ENCODE data around the gene MMP1.

DNA sequence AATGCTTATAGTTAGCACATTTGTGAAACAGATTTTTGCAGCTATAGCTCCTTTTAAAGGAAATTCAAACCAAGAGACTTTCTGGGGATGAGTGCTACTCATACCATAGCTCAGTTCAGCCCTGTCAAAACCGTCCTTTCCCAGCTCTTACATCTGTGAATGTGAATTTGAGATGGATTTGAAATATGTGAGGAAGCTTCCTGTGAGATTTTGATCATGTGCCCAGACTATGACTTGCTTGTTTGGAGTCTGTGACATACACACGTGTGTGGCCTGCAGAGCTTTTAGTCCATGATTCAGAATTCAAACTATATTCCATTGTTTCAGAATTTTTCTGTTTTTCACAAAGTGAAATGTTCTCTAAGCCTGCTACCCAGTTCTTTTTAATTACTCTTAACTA, 4.4 kb upstream of the MMP1 start:
- TF ChIP-seq, protein P1, sequence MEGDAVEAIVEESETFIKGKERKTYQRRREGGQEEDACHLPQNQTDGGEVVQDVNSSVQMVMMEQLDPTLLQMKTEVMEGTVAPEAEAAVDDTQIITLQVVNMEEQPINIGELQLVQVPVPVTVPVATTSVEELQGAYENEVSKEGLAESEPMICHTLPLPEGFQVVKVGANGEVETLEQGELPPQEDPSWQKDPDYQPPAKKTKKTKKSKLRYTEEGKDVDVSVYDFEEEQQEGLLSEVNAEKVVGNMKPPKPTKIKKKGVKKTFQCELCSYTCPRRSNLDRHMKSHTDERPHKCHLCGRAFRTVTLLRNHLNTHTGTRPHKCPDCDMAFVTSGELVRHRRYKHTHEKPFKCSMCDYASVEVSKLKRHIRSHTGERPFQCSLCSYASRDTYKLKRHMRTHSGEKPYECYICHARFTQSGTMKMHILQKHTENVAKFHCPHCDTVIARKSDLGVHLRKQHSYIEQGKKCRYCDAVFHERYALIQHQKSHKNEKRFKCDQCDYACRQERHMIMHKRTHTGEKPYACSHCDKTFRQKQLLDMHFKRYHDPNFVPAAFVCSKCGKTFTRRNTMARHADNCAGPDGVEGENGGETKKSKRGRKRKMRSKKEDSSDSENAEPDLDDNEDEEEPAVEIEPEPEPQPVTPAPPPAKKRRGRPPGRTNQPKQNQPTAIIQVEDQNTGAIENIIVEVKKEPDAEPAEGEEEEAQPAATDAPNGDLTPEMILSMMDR (IDR thresholded peaks at IDR 0.05) = no peak
- no peak for TF ChIP-seq POLR2A (IDR thresholded peaks at IDR 0.05)
